Stimulated activated CD4-positive, alpha-beta T cell treated with anti-CD3 and anti-CD28 coated beads, Interleukin-1b, Interleukin-23, amount 100 ng/mL, for 4 hours (primary cell): Measurements from ENCODE around the gene HLA-DPB1.
"Not testable (repeated sequence)": the region's sequence is repeated elsewhere in the genome, so short reads cannot be mapped to it uniquely, and the experiment has no call there.

Source experiments
- DNase-seq, 2 donors: peaks; one replicate each; pipeline ENCODE4 v3.0.0-alpha.2; 2020; ENCODE audit warnings: low read depth in 2 of 2

The HLA-DPB1 gene

DNA sequence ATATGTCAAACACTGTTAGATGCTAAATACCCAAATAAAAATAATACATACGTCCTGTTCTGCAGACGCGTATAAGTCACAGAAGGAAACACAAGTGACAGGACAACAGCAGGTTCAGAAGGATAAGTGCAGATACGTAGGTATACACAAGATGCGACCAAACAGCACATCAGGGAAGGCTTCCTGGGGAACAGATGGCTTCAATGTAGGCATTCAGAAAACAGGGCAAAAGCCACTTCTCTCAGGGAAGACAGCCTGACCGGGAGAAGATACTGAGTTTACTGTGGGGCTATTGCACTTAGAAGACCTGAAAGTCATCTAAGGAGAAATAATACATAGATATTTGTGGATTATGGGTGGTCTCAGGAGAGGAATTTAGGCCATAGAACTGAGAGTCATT lies 4.2 kb upstream of the HLA-DPB1 start:
- DNase-seq, result no peak

DNA sequence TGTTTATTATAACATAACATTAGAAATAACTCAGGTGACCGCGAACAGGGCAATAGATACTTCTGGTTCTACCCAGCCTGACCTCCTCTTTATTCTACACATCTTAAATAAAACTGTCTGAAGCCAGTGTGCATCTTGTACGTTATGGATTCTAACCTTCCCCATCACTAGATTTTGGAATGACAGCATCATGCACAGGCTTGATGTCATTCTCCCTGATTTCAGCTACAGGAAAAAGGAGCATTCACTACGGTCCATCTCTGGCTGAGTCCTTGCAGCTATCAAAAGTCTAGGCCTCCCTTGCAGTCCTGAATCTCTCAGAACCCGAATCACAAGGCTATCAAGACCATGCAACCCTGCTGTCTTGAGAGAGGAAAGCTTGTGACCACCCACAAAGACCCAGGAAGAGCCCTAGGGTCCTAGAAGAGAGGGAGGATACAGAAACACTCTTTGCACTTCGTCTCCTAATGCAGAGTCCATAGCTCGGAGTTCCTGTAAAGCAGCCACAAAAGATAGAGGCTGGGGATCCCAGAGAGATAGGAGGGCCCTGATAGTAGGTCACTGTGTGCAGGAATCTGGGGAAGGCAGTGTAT lies 3.2 kb upstream of the HLA-DPB1 start:
- no peak for DNase-seq

DNA sequence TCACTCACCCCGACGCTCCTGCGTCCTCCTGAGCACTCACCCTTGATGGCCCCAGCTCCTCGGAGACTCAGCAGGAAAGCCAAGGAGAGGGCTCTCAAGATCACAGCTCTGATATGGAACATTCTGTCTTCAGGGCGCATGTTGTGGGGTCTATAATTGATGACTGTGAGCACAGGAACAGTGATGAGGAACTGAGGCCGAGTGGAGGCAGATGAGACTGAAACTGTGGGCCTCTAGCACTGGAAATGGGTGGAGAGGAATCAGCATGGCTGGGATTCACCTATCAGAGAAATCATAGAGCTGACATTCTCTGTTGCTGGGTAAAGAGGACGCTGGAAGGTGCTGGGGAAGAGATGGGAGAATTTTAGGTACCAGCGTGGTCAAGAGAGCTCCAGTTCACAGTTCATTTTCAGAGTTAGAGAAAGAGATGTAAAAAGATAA lies 2.3 kb upstream of the HLA-DPB1 start, which contains the start of gene HLA-DPA1:
TSS of gene HLA-DPA1 (minus strand) at position 219 of the 441 bp plus-strand sequence.
- peak in 1 of 2 donors; percentile 9 for DNase-seq

DNA sequence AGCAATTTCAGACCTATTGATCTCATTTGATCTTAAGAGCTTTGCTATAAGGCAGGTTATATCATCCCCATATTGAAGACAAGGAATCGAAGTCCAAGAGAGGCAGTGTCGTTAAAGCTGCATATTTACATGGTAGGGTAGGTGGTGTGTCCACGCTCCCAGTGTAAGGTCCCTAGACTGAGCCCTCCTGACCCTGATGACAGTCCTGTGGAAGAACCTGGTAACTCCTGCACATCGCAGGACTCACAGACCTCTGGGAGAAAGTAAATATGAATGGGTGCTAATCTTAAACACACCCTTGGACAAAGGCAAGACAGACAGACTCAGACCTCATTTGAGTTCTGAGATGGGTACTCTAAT lies 602 bp upstream of the HLA-DPB1 start:
- DNase-seq, result no peak

DNA sequence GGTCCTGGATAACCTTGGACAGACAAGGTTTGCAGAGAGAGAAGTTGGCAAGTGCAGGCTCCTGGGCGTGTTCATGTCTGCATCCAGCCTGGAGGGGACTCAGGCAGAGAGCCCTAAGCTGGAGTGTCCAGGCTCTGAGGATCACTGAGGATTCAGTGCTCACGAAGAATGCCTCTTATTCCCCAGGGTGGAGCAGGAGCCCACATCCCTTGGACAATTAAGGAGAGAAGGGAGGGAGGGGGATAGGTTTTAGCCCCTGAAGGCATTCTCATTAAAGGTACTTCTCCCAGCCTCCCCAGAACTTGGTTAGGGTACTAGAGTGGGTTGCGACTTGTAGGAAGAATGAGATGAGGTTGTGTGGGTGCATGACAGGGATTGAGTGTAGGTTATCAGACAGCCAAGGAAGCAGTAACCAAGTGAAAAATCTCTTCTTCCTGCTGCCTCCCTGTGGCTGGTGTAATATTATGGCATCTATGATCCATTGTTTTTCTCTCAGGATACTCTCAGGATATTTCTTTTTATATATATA lies 680 bp downstream of the HLA-DPB1 start:
- no peak for DNase-seq

DNA sequence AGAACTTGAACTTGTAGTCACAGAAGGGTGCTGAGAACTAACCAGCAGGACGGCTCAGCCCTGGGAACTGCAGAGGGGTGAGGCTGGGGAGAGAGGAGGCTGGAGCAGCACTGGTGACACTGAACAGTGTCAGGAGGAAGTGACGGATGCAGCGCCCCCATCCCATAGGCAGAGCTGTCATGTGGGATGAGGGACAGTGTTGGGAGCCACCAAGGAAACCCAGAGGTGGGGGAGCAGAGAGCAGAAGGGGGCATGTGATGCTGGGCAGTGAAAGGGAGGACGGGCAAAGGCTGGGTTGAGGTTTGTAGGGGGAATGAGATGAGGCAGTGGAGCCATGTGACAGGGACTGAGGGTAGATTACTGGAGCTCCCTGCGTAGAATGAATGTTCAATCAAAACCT lies 2.1 kb downstream of the HLA-DPB1 start:
- no peak for DNase-seq

DNA sequence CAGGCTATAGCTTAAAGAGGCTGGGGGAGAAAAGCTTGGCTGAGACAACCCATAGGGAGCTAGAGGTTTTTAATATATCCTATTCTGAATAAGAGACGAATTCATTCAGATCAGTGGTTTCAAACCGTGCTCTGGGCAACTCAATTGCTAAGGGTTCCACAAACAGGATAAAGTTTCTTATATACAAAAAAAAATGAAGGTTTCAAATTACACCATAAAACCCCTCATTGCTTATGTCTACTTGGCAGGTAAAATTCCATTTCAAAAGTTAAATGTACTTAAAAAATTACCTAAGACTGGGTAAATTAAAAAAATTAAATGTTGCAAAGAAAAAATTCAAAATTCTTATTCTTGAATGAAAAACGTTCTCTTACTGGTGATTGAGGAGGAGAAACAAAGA lies 2.7 kb downstream of the HLA-DPB1 start:
- no peak for DNase-seq

DNA sequence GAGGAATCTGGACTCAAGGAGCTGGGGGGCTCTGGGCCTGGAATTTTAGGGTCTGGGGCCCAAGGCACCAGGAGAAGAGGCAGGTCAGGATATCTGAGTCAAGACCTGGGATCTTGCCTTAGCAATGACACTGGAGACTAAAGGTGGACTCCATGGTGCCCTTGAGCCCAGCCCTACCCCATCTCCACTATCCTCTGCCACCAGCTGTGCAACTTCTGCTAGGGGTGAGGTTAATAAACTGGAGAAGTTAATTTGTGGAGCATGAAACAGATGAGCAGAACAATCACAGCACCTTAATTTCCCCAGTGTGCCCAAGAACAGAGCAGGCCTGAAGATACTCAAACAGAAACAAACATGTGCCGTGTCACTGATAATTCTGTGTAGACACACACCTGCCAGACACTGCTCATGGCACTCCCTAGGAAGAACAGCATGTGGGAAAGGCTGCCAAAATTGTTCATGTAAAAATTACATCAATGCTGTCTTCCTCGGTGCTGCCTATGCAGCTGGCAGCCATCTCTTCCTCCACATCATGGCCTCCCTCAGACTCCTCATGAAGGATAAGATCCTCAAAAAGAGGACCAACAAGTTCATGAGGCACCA lies 3.2 kb downstream of the HLA-DPB1 start:
- no peak for DNase-seq

DNA sequence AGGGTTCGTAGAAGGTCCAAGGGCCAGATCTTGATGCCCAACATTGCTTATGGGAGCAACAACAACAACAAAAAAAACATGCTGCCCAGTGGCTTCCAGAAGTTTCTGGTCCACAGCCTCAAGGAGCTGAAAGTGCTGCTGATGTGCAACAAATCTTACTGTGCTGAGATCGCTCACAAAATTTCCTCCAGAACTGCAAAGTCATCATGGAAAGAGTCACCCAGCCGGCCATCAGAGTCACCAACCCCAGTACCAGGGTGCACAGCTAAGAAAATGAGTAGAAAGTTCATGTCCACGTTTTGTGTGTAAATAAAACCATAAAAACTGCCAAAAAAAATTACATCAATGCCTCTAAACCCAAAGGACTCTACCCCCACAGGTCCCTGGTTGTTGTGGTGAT lies 3.8 kb downstream of the HLA-DPB1 start:
- no peak for DNase-seq

DNA sequence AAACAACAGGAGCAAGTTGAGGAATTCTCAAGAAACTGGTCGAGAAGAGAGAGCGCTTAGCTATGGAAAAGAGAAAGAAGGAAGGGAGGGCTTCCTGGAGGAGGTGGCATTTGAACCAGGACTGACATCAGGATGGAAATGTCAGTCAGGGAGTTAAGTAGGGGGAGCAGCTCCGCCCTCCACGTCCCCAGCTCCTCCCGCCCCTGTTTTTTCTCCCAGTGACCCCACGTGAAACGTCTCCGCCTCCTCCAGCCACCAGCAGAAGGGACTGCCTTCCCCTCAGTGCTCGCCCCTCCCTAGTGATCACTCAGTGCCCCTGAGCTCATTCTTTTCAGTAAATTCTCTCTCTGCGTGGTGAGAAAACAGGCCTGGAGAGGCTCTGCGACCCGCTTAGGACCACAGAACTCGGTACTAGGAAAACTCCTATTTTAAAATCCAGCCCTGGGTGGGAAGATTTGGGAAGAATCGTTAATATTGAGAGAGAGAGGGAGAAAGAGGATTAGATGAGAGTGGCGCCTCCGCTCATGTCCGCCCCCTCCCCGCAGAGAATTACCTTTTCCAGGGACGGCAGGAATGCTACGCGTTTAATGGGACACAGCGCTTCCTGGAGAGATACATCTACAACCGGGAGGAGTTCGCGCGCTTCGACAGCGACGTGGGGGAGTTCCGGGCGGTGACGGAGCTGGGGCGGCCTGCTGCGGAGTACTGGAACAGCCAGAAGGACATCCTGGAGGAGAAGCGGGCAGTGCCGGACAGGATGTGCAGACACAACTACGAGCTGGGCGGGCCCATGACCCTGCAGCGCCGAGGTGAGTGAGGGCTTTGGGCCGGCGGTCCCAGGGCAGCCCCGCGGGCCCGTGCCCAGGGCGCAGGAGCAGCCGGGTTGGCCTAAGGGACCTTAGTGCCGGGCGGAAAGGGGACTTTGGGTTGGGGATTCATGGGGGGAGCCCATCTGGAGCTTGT lies 4.6 kb downstream of the HLA-DPB1 start:
- DNase-seq, result no peak

DNA sequence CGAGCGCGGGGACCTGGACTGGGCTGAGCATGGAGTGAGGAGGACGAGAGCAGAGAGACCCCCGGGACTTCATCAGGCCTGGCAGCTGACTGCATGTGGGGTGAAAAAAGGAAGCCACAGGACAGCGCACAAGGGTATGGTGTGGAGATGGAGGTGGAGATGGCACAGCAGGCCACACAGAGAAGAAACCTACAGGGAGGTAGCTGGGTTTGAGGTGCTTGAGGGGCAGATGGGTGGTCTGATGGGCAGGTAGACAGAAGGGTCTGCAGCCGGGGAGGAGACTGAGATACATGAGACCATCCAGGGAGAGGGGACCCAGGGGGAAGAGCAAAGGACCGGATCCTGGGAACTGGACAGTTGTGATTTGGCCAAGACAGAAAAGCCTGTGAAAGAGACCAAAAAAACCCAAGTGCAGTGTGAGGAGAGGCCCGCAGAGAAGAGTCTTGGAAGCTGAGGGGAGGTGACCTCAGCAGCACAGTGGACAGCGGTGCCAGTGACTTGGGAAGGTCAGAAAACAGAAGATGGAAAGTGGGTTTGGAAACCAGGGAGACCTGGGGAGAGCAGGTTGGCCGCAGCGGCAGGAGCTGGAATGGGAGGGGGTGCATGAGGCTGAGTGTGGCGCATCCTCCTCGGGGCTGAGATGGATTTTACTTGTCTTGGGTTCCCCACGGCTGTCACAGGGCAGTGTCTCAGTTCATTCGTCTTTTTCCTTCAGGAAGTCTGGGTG lies 5.5 kb downstream of the HLA-DPB1 start:
- DNase-seq, result no peak

DNA sequence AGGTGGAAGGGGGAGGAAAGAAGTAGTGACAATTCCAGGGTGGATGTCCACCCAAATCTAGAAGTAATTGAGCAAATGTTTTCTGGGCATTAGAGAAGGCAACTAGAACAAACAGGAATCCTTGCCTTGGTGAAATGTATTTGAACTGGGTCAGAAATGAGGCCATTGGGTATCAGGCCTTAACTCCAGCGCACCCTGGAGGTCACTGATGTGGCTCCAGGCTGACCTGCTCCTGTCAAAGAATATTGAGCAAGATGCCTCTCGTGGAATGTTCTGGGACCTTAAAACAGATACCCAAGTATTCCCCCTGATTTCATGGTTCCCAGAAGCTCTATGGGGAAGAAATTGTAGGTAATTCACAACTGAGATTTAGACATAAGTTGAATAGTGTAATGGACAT lies 6.9 kb downstream of the HLA-DPB1 start:
- no peak for DNase-seq

DNA sequence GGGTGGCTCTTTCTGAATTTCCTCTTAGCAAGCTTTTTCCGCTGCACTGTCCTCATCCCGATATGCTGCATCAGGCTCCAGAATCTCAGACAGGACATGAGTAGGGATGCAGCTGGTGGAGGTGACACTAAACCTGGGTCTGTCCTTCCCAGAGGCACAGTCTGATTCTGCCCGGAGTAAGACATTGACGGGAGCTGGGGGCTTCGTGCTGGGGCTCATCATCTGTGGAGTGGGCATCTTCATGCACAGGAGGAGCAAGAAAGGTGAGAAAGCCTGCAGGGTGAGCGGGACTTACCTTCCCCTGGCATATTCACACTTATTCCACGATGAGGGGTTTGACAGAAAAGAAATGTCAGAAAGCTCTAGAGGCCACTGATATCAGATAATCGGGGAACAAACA lies 9.8 kb downstream of the HLA-DPB1 start:
- DNase-seq, result no peak

DNA sequence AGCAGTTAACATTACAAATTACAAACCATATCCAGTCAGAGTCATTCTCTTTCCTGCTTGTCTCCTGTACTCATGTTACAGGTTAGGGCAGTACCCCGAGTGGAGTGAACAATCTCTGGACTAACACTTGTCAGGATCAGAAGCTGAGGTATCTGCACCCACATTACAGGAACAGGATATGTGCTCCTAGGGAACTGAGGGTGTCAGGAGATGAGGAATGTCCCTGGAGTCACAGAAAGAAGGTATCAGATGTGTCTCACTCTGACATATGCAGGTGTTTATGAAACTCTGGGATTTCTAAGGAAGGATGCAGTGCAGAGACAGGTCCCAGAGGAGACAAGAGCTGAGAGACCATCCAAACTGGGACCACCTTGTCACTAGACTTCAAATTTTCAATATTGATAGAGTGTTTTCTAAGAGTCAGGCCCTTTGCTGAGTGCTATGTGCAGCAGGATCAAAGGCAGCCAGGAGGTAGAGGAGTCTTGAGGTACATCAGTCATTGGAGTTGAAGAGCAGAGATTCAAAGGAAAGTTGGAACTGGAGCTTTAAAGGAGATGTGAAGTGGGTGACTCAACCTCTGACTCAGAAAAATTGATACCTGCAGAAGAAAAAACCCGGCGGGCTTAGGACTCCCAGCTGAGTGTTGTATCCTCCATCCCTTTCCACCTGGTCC lies 12.6 kb downstream of the HLA-DPB1 start:
- DNase-seq, result no peak

DNA sequence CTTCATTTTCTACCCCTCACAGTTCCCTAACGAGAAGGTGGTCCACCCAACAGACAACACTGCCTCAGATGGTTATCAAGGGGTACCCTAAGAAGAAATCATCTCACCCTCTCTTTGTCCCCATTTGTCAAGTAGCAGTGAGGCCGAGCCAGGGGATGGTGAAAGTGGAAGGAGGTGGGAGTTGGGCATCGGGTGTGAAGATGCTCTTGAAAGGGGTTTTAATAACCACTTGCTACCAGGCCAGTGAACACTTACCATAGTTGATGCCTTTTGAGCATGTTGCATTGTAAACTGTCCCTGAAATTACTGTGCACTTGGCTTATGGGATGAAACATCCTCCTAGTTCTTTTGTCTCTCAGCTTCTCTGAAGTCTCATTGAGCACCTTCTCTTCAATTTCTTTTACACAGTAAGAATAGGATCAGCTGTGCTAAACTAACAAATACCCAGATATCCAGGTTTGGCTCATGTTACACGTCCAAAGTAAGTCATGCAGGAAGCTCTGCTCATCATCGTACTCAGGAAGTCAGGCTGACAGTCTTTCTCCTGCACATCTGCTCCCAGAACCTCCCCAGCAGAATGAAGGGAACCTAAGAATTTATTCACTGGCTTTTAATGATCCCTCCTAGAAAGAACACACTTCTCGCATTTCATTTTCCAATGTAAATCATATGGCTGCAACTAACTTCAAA lies 13.3 kb downstream of the HLA-DPB1 start:
- no peak for DNase-seq

DNA sequence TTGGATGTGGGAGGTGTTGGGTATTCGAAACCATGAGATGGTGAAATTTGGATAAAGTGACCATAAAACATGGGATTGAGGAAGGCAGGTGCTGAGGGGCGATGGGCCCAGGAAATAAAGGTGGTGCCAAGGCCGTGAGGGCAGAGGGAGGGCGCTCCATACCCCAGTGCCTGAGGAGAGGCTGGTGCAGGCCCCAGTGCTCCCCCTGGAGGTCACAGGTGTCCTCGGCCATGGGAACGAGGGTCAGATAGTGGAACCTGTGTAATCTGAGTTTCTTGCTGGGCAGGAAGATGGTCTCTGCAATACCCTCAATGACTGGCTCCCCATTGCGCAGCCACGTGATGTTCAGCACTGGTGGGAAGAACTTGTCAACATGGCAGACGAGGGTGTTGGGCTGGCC lies 16.2 kb downstream of the HLA-DPB1 start:
- DNase-seq, result peak; percentile 25 to 48

DNA sequence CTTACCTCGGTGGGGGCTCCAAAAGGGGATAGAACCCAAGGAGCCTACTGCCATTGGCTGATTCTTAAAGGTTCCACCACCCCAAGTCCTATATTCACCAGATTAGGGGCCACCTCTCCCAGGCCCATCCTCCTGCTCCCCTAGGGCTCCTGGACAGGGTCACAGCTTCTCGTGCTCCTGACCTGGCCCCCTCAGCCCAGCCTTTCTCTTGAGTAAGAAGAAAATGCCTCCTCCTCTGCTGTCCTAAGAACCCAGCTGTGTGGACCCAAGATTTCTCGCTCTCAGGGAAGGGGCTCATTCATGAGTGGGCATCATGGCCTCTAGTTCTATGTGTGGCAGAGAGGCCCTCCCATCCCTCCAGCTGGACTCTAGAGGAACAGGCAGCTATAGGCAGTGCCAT lies 16.6 kb downstream of the HLA-DPB1 start:
- DNase-seq, result no peak

DNA sequence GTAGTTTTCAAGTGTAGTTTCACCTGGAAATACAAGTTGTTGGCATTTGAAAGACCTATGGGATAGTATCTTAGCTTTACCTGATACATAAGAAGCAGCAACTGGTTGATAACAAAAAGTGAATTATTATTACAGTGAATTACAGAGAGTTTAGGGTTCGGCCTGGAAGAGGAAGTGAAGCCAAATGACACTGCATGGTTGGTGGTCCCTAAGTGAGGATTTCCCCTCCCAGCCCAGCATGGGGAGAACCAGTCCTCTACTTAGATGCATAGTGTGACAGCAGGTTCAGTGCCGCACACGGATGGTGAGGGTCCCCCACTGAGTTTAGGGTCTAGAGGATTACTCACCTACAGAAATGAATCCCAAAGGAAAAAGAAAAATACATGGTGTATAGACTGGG lies 18.1 kb downstream of the HLA-DPB1 start:
- DNase-seq, result no peak

DNA sequence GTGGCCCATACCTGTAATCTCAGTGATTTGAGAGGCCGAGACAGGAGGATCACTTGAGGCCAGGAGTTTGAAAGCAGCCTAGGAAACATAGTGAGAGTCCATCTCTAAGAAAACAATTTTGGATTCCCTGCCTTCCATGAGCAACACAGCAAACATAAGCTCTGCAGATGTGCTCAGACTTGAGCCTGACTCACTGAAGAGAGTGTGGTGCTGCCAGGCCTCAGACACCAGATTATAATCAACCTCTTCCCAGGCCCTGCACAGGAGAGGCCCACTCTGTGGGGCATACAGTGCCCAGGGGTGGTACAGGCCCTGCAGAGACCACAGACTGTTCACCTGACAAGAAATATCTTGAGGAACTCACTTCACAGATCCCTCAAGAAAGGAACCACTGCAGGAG lies 19.9 kb downstream of the HLA-DPB1 start:
- no peak for DNase-seq

DNA sequence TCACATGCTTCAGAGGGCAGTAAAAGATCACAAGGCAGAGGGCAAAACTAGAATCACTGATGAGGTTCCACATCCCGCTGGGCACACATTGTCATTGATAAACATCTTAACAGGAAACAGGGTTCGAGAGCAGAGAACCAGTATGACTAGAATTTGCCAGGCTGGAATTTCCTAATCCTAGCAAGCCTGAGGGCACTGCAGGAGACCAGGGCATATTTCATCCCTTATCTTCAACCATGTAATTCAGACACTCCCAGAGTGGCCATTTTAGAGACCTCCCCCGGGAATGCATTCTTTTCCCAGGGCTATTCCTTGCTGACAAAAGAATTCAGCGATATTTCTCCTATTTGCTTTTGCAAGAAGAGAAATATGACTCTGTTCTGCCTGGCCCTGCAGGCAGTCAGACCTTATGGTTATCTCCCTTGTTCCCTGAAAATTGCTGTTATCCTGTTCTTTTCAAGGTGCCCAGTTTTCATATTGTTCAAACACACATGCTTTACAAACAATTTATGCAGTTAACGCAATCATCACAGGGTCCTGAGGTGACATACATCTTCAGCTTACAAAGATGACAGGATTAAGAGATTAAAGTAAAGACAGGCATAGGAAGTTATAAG lies 25.4 kb downstream of the HLA-DPB1 start:
- DNase-seq, result not testable (repeated sequence)
